Keratinocyte (primary cell): Measurements from ENCODE around the gene TMEM94. TPM values are rescaled to one million over a fixed set of nuclear protein-coding genes. Genes with fewer than 3 reads are reported as not detected.

ENCODE experiments used
- DNase-seq: peaks from one replicate; pipeline ENCODE4 v3.0.0-alpha.2; 2011; ENCODE audit warnings: low read depth, missing footprints, low spot score
- FAIRE-seq: peaks from 2 replicates; lab custom pipeline; 2011; peaks lifted over from hg19 to GRCh38; lab: Jason Lieb, UNC
- H2AFZ ChIP-seq: 2 replicates; pipeline ENCODE4 v1.6.0; 2012; ENCODE audit warnings: low read length, control low read depth, inconsistent platforms; ENCODE audit not compliant: control insufficient read depth
- H3K27ac ChIP-seq: 2 replicates; pipeline ENCODE4 v1.5.1; 2011; ENCODE audit warnings: low read length; ENCODE audit not compliant: control insufficient read depth, insufficient read depth
- H3K27me3 ChIP-seq: 3 replicates; pipeline ENCODE4 v1.6.0; 2011; ENCODE audit warnings: low read length; ENCODE audit not compliant: control insufficient read depth, insufficient read depth; ENCODE audit errors: extremely low read depth
- H3K36me3 ChIP-seq, 2 experiments: 2 replicates in 1 of 2; 3 replicates in 1 of 2; pipeline ENCODE4 v1.5.1; 2011; ENCODE audit warnings: low read length in 2 of 2, mild to moderate bottlenecking in 1 of 2; ENCODE audit not compliant: control insufficient read depth in 2 of 2, insufficient read depth in 2 of 2; ENCODE audit errors: extremely low read depth in 1 of 2
- H3K4me1 ChIP-seq: 3 replicates; pipeline ENCODE4 v1.5.1; 2011; ENCODE audit warnings: low read length; ENCODE audit not compliant: control insufficient read depth, insufficient read depth; ENCODE audit errors: extremely low read depth
- H3K4me2 ChIP-seq: 3 replicates; pipeline ENCODE4 v1.6.0; 2011; ENCODE audit warnings: low read depth, low read length; ENCODE audit not compliant: control insufficient read depth, insufficient read depth; ENCODE audit errors: extremely low read depth
- H3K4me3 ChIP-seq, 3 experiments: fragments of 200-600 bp in 1 of 3; sonication (generic) in 1 of 3; 2 replicates in 2 of 3; 3 replicates in 1 of 3; pipeline ENCODE4 v1.5.1; 2011 to 2016; ENCODE audit warnings: low read length in 3 of 3, mild to moderate bottlenecking in 3 of 3, control low read depth in 2 of 3, inconsistent platforms in 1 of 3, low read depth in 1 of 3, mixed read lengths in 1 of 3, mixed run types in 1 of 3, moderate library complexity in 1 of 3; ENCODE audit not compliant: control insufficient read depth in 2 of 3, insufficient read depth in 2 of 3; ENCODE audit errors: extremely low read depth in 1 of 3
- H3K79me2 ChIP-seq: 2 replicates; pipeline ENCODE4 v1.6.0; 2012; ENCODE audit warnings: low read length; ENCODE audit not compliant: control insufficient read depth, insufficient read depth
- H3K9ac ChIP-seq: 3 replicates; pipeline ENCODE4 v1.6.0; 2011; ENCODE audit warnings: low read length; ENCODE audit not compliant: control insufficient read depth, insufficient read depth; ENCODE audit errors: extremely low read depth
- H3K9me1 ChIP-seq: 3 replicates; pipeline ENCODE4 v1.6.0; 2011; ENCODE audit warnings: low read length; ENCODE audit not compliant: control insufficient read depth, insufficient read depth; ENCODE audit errors: extremely low read depth
- H3K9me3 ChIP-seq: 2 replicates; pipeline ENCODE4 v1.5.1; 2012; ENCODE audit warnings: low read depth, low read length; ENCODE audit not compliant: control insufficient read depth
- H4K20me1 ChIP-seq: 3 replicates; pipeline ENCODE4 v1.6.0; 2011; ENCODE audit warnings: low read length; ENCODE audit not compliant: control insufficient read depth, insufficient read depth; ENCODE audit errors: extremely low read depth
- EZH2 ChIP-seq: IDR thresholded peaks from one replicate; pipeline ENCODE4 v1.6.1; 2012; ENCODE audit warnings: inconsistent platforms, mild to moderate bottlenecking, low read length, moderate library complexity
- dilution Hi-C: fragments of 300-500 bp; cut with MboI; formaldehyde crosslinking; loops from one replicate; pipeline ENCODE4 v1.7.0; 2020; ENCODE audit warnings: low sequenced_read_pairs; ENCODE audit not compliant: extremely low pct_ligation_motif_present
- polyA plus RNA-seq, 5 experiments: library from polyadenylated mRNA; depleted of rRNA in 3 of 5; stranded (reverse) in 3 of 5; stranded (forward) in 1 of 5; unstranded in 1 of 5; fragments of >200 nt; gene quantifications; 1 replicate in 1 of 5; 2 replicates in 3 of 5; 3 replicates in 1 of 5; pipeline versions ENCODE4 v1.2.1 to v1.2.3, GENCODE V29; 2011 to 2012; ENCODE audit warnings: missing spikeins in 2 of 5, low read depth in 1 of 5, low replicate concordance in 1 of 5
- TF ChIP-seq, protein P1 (sequence below), 3 experiments: IDR thresholded peaks in 1 of 3; conservative IDR thresholded peaks in 1 of 3; optimal IDR thresholded peaks in 1 of 3; 2 replicates in 2 of 3; 3 replicates in 1 of 3; pipeline versions ENCODE3 to v1.5.1; 2011; ENCODE audit warnings: low read length in 3 of 3, mild to moderate bottlenecking in 3 of 3, moderate library complexity in 2 of 3, control low read depth in 1 of 3, inconsistent platforms in 1 of 3; ENCODE audit not compliant: insufficient read depth in 2 of 3; ENCODE audit errors: extremely low read depth in 1 of 3

The TMEM94 gene
- polyA plus RNA-seq, 1 donor (not counting 4 experiments of a cell fraction or from before 2014, with no cell fraction given), result 13.6 TPM

GRCh38 chr17:75416006-75416405, 40.4 kb upstream of the TMEM94 start:
- FAIRE-seq (no peak), DNase-seq (no peak)
- no peaks in the 10 kb centered on the region for H3K36me3 ChIP-seq
- H3K4me3 ChIP-seq, result no peak overlapping the region
- no peak overlapping the region for H2AFZ ChIP-seq
- dilution Hi-C loops, result no loop called here
- no peaks in the 10 kb centered on the region for H3K79me2 ChIP-seq
- H3K4me1 ChIP-seq, result no peaks in the 10 kb centered on the region
- no peaks in the 10 kb centered on the region for H3K9me3 ChIP-seq
- no peak overlapping the region for H3K27ac ChIP-seq
- TF ChIP-seq, protein P1, sequence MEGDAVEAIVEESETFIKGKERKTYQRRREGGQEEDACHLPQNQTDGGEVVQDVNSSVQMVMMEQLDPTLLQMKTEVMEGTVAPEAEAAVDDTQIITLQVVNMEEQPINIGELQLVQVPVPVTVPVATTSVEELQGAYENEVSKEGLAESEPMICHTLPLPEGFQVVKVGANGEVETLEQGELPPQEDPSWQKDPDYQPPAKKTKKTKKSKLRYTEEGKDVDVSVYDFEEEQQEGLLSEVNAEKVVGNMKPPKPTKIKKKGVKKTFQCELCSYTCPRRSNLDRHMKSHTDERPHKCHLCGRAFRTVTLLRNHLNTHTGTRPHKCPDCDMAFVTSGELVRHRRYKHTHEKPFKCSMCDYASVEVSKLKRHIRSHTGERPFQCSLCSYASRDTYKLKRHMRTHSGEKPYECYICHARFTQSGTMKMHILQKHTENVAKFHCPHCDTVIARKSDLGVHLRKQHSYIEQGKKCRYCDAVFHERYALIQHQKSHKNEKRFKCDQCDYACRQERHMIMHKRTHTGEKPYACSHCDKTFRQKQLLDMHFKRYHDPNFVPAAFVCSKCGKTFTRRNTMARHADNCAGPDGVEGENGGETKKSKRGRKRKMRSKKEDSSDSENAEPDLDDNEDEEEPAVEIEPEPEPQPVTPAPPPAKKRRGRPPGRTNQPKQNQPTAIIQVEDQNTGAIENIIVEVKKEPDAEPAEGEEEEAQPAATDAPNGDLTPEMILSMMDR (optimal IDR thresholded peaks at IDR 0.05 in 1 of 3, IDR thresholded peaks at IDR 0.05 in 1 of 3, conservative IDR thresholded peaks at IDR 0.05 in 1 of 3; ENCODE audit: extremely low read depth in 1 of 3, insufficient read depth in 2 of 3, low read length in 3 of 3), result no peak
- TF ChIP-seq EZH2, result no peak
- H3K27me3 ChIP-seq, result no peaks in the 10 kb centered on the region
- no peaks in the 10 kb centered on the region for H3K9me1 ChIP-seq
- no peaks in the 10 kb centered on the region for H4K20me1 ChIP-seq
- no peak overlapping the region for H3K9ac ChIP-seq
- H3K4me2 ChIP-seq, result no peak overlapping the region

DNA sequence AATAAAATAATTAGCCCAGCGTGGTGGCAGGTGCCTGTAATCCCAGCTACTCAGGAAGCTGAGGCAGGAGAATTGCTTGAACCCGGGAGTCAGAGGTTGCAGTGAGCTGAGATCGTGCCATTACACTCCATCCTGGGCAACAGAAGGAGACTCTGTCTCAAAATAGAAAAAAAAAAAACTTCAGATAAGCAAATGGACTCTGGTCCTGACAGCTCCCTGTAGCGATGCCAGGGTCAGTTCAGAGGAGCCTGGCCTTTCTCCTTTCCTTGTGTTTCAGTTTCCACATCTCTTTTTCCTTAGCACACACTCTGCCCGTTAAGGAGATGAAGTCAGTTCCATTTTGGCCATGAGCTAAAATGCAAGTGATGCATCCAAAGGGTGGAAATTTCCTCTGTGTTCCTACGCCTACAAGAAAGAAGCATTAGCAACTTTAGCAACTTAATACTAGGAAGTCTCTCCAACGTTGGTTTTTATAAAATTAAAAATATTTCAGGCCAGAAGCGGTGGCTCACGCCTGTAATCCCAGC, 39.3 kb upstream of the TMEM94 start:
- TF ChIP-seq, protein P1 (optimal IDR thresholded peaks at IDR 0.05 in 1 of 3, IDR thresholded peaks at IDR 0.05 in 1 of 3, conservative IDR thresholded peaks at IDR 0.05 in 1 of 3; ENCODE audit: extremely low read depth in 1 of 3, insufficient read depth in 2 of 3, low read length in 3 of 3), result no peak
- TF ChIP-seq EZH2, result no peak
- dilution Hi-C loops, result no loop called here
- H3K9me1 ChIP-seq, result no peaks in the 10 kb centered on the region
- no peaks in the 10 kb centered on the region for H3K27me3 ChIP-seq
- no peaks in the 10 kb centered on the region for H3K9me3 ChIP-seq
- no peak overlapping the region for H2AFZ ChIP-seq
- H3K36me3 ChIP-seq, result no peaks in the 10 kb centered on the region
- H3K9ac ChIP-seq, result no peak overlapping the region
- no peaks in the 10 kb centered on the region for H3K4me1 ChIP-seq
- no peaks in the 10 kb centered on the region for H4K20me1 ChIP-seq
- H3K79me2 ChIP-seq, result no peaks in the 10 kb centered on the region
- FAIRE-seq (no peak), DNase-seq (no peak)
- H3K27ac ChIP-seq, result no peak overlapping the region
- H3K4me3 ChIP-seq, result no peak overlapping the region
- no peak overlapping the region for H3K4me2 ChIP-seq
